Epithelial cell of proximal tubule (primary cell): ENCODE results near the gene MYRIP. TPM values are rescaled to one million over a fixed set of nuclear protein-coding genes. Genes with fewer than 3 reads are reported as not detected.
"Not testable (repeated sequence)": the region's sequence is repeated elsewhere in the genome, so short reads cannot be mapped to it uniquely, and the experiment has no call there.

Experiments
- DNase-seq: peaks from one replicate; pipeline ENCODE4 v3.0.0-alpha.2; 2011; ENCODE audit warnings: low read depth
- H3K4me3 ChIP-seq: 2 replicates; pipeline ENCODE4 v1.5.1; 2011; ENCODE audit warnings: low read depth, mild to moderate bottlenecking, low read length
- CTCF ChIP-seq: conservative IDR thresholded peaks from 2 replicates; pipeline ENCODE4 v1.5.1; 2012; ENCODE audit warnings: low read depth, mild to moderate bottlenecking, low read length
- total RNA-seq: library from RNA; depleted of rRNA; stranded (reverse); fragments of >200 nt; gene quantifications from 2 replicates; pipeline ENCODE4 v1.2.3, GENCODE V29; 2015

MYRIP gene
- total RNA-seq, 1 donor from 2014 or later: 0.12 TPM

- no peak for TF ChIP-seq CTCF
- DNase-seq: peak; percentile 70
- no peak overlapping the region for H3K4me3 ChIP-seq
Observed at GRCh38 chr3:40079203-40079846, 269.9 kb downstream of the MYRIP start.

GRCh38 chr3:40079847-40080240 lies 270.4 kb downstream of the MYRIP start:
- DNase-seq: no peak
- H3K4me3 ChIP-seq: no peak overlapping the region
- TF ChIP-seq CTCF: no peak

GRCh38 chr3:40083066-40083465 lies 273.7 kb downstream of the MYRIP start:
- TF ChIP-seq CTCF: no peak
- no peak for DNase-seq
- no peak overlapping the region for H3K4me3 ChIP-seq

- DNase-seq, H3K4me3 ChIP-seq: not testable (repeated sequence)
Observed at GRCh38 chr3:40084424-40084823, 275.0 kb downstream of the MYRIP start.

- peak; percentile 42 for DNase-seq
- H3K4me3 ChIP-seq: no peak overlapping the region
- TF ChIP-seq CTCF: no peak
Observed at GRCh38 chr3:40086890-40087883, 277.8 kb downstream of the MYRIP start.

- no peak overlapping the region for H3K4me3 ChIP-seq
- DNase-seq: no peak
- no peak for TF ChIP-seq CTCF
Observed at GRCh38 chr3:40088527-40089170, 279.2 kb downstream of the MYRIP start.

GRCh38 chr3:40096661-40097111 lies 287.3 kb downstream of the MYRIP start:
- no peak overlapping the region for H3K4me3 ChIP-seq
- no peak for TF ChIP-seq CTCF
- DNase-seq: no peak
